SJSA1 (cell line): ENCODE results near the gene CLIC5. TPM values are rescaled to one million over a fixed set of nuclear protein-coding genes. Genes with fewer than 3 reads are reported as not detected.

ENCODE experiments used
- DNase-seq, 2 experiments: peaks; one replicate each; pipeline ENCODE4 v3.0.0-alpha.2; 2015 to 2020; ENCODE audit warnings: low spot score in 2 of 2, low read depth in 1 of 2
- H3K27ac ChIP-seq: fragments of 250-450 bp; sonication (Bioruptor Pico); 2 replicates; pipeline ENCODE4 v1.5.1; 2020; ENCODE audit warnings: mild to moderate bottlenecking, moderate library complexity
- H3K27me3 ChIP-seq: fragments of 250-450 bp; sonication (Bioruptor Pico); replicated peaks from 2 replicates; pipeline ENCODE4 v1.5.1; 2020; ENCODE audit warnings: mild to moderate bottlenecking, moderate library complexity
- H3K36me3 ChIP-seq: fragments of 250-450 bp; sonication (Bioruptor Pico); 2 replicates; pipeline ENCODE4 v1.5.1; 2020; ENCODE audit warnings: mild to moderate bottlenecking
- H3K4me1 ChIP-seq: fragments of 250-450 bp; sonication (Bioruptor Pico); replicated peaks from 2 replicates; pipeline ENCODE4 v1.6.1; 2021; ENCODE audit warnings: mild to moderate bottlenecking
- H3K4me3 ChIP-seq: fragments of 250-450 bp; sonication (Bioruptor Pico); 2 replicates; pipeline ENCODE4 v1.5.1; 2020; ENCODE audit warnings: mild to moderate bottlenecking
- H3K9me3 ChIP-seq: fragments of 250-450 bp; sonication (Bioruptor Pico); replicated peaks from 2 replicates; pipeline ENCODE4 v1.5.1; 2020; ENCODE audit warnings: mild to moderate bottlenecking
- total RNA-seq: library from RNA; depleted of rRNA; stranded (reverse); fragments of >200 nt; shearing (Covaris generic); gene quantifications from 2 replicates; pipeline ENCODE4 v1.2.3, GENCODE V29; 2014; rRNA removed

Gene CLIC5
- total RNA-seq, 1 experiment from 2014 or later, result 1.2 TPM

- H3K27ac ChIP-seq, result no peak overlapping the region
- no peaks in the 10 kb centered on the region for H3K9me3 ChIP-seq
Observed at GRCh38 chr6:45832063-45832462, 183.6 kb downstream of the CLIC5 start.

More at GRCh38 chr6:45832063-45832462, 183.6 kb downstream of the CLIC5 start:
- no peaks in the 10 kb centered on the region for H3K36me3 ChIP-seq
- H3K4me3 ChIP-seq, result no peak overlapping the region
- H3K27me3 ChIP-seq, result no peaks in the 10 kb centered on the region
- peaks cover 42% of the 10 kb centered on the region for H3K4me1 ChIP-seq
- no peak for DNase-seq

Other genes starting within 250 kb of the CLIC5 start
- 12.6 and 14.3 TPM in 2 replicates for gene ENPP4, start 114.1 kb upstream of the CLIC5 start, total RNA-seq
- gene ENPP5, start 155.1 kb upstream of the CLIC5 start, total RNA-seq, result 0.94 and 2.8 TPM in 2 replicates